Measurements from ENCODE around the gene GPR108.
"Not testable (repeated sequence)": the region's sequence is repeated elsewhere in the genome, so short reads cannot be mapped to it uniquely, and the experiment has no call there.

The GPR108 gene

DNA sequence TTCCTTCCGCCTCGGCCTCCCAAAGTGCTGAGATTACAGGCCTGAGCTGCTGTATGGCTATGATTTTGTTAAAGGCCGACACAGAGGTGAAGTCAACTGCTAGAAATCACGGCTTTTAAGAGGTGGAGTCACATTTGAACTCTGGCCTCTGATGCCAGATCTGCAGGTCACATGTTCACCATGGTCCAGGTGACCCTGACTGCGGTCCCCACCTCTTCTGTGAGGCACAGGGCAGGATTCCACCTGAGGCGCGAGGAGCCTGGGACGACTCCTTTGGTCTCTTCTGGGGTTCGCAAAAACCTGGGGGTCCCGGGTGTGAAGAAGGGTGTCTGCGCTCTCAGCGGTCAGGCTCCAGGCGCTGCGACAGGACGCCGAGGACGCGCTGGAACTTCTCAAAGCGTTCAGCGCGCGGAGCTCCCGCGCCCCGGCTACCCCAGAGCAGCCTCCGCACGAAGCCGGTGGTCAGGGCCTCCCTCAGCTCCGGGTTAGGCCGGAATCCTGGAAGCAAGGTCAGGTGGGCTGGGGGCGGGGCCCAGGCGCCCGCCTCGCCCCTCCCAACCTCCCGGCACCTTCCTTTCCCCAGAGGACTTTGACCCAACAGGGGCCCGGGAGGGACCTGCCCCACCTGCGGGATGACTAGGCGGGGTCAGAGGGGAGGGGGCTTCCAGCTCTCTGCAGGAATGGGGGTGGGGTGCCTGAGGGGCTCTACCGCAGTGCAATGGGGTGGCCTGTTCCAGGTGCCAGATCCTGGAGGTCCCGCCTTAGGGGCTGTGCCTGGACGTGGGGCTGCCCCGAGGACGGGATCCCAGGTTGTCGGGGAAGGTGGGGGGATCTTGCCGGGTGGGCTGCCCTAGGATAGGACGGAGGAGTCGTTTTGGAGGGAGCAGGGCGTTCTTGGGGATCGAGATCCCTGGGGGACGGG lies 15.1 kb upstream of the GPR108 start:
- DNase-seq: no peak
- no peaks in the 10 kb centered on the region for H3K27me3 Mint-ChIP-seq
- H3K36me3 Mint-ChIP-seq: peaks cover 37% of the 10 kb centered on the region
- CTCF ChIA-PET: interaction anchor here (3.7 kb wide), 1 partner anchor 236 kb away, joined by 10 read pairs; no protein-coding TSS in a partner anchor
- H3K27ac Mint-ChIP-seq: peak overlapping the region; percentile 24
- H3K4me1 Mint-ChIP-seq: peaks cover 21% of the 10 kb centered on the region
- H3K4me3 Mint-ChIP-seq: no peak overlapping the region
- H3K9me3 Mint-ChIP-seq: no peaks in the 10 kb centered on the region

GRCh38 chr19:6751189-6751588 lies 13.8 kb upstream of the GPR108 start:
- Mint-ChIP-seq H3K36me3 (peaks cover 40% of the 10 kb centered on the region), H3K27ac (no peak overlapping the region), H3K4me1 (peaks cover 19% of the 10 kb centered on the region), H3K9me3 (no peaks in the 10 kb centered on the region), H3K4me3 (no peak overlapping the region), H3K27me3 (no peaks in the 10 kb centered on the region)
- no peak for DNase-seq
- CTCF ChIA-PET: interaction anchor here (3.7 kb wide), 1 partner anchor 234 kb away, joined by 10 read pairs; no protein-coding TSS in a partner anchor

GRCh38 chr19:6750062-6750461 lies 12.7 kb upstream of the GPR108 start:
- Mint-ChIP-seq H3K4me3 (no peak overlapping the region), H3K27me3 (no peaks in the 10 kb centered on the region), H3K4me1 (peaks cover 18% of the 10 kb centered on the region), H3K36me3 (peaks cover 46% of the 10 kb centered on the region), H3K27ac (no peak overlapping the region), H3K9me3 (no peaks in the 10 kb centered on the region)
- CTCF ChIA-PET: interaction anchor here (0.7 kb wide), 1 partner anchor 117 kb away, joined by 3 read pairs; no protein-coding TSS in a partner anchor
- no peak for DNase-seq

- H3K4me3 Mint-ChIP-seq, DNase-seq, H3K27me3 Mint-ChIP-seq, H3K4me1 Mint-ChIP-seq, H3K9me3 Mint-ChIP-seq, CTCF ChIA-PET: not testable (repeated sequence)
- peaks cover 40% of the 10 kb centered on the region for H3K36me3 Mint-ChIP-seq
- H3K27ac Mint-ChIP-seq: peak overlapping the region; percentile 11
Measured at GRCh38 chr19:6748543-6748942, 11.2 kb upstream of the GPR108 start.

- peaks cover 4% of the 10 kb centered on the region for H3K27me3 Mint-ChIP-seq
- CTCF ChIA-PET: no interaction called here
- no peaks in the 10 kb centered on the region for H3K9me3 Mint-ChIP-seq
Measured at GRCh38 chr19:6745965-6746364, 8.6 kb upstream of the GPR108 start.

DNA sequence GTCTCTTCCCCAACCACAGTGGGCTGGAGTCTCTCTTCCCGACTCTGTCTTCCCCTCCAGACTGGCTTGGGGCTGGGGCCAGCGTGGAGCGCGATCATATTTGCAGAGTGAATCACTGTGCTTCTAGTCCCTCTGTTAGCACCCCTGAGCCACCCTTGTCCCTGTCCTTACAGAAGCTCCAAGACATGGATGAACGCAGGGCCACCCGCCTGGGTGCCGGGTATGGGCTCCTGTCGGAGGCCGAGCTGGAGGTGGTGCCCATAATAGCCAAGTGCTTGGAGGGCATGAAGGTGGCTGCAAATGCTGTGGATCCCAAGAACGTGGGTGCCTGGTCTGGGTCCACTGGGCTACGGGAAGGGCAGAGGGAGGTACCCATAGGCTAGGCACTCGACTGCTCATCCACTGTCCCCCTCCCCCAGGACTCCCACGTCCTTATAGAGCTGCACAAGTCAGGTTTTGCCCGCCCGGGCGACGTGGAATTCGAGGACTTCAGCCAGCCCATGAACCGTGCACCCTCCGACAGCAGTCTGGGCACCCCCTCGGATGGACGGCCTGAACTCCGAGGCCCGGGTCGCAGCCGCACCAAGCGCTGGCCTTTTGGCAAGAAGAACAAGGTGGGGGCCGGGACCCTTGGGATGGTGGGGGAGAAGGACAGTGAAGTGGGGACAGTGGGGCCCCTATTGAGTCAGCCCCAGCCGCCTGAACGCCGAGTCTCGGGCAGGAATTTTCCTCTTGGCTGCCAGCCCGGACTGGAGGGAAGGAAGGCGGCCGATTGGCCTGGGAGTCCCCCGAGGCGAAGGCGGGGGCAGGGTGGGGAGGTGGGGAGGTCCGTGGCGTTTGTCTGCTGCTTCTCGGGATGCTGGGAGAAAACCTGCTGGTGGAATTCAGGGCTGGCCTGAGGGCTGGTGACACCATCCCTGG lies 7.3 kb upstream of the GPR108 start:
- Mint-ChIP-seq H3K4me3 (no peak overlapping the region), H3K27me3 (peaks cover 4% of the 10 kb centered on the region), H3K27ac (no peak overlapping the region), H3K36me3 (peaks cover 28% of the 10 kb centered on the region), H3K9me3 (no peaks in the 10 kb centered on the region), H3K4me1 (peaks cover 13% of the 10 kb centered on the region)
- no peak for DNase-seq
- CTCF ChIA-PET: interaction anchor here (0.8 to 2.2 kb wide), 2 partner anchors 10 to 17 kb away, joined by 3 to 5 read pairs; no protein-coding TSS in a partner anchor

More at GRCh38 chr19:6745965-6746364, 8.6 kb upstream of the GPR108 start:
- no peak overlapping the region for H3K4me3 Mint-ChIP-seq
- no peak overlapping the region for H3K27ac Mint-ChIP-seq
- DNase-seq: no peak
- H3K36me3 Mint-ChIP-seq: peaks cover 31% of the 10 kb centered on the region
- H3K4me1 Mint-ChIP-seq: peaks cover 8% of the 10 kb centered on the region

DNA sequence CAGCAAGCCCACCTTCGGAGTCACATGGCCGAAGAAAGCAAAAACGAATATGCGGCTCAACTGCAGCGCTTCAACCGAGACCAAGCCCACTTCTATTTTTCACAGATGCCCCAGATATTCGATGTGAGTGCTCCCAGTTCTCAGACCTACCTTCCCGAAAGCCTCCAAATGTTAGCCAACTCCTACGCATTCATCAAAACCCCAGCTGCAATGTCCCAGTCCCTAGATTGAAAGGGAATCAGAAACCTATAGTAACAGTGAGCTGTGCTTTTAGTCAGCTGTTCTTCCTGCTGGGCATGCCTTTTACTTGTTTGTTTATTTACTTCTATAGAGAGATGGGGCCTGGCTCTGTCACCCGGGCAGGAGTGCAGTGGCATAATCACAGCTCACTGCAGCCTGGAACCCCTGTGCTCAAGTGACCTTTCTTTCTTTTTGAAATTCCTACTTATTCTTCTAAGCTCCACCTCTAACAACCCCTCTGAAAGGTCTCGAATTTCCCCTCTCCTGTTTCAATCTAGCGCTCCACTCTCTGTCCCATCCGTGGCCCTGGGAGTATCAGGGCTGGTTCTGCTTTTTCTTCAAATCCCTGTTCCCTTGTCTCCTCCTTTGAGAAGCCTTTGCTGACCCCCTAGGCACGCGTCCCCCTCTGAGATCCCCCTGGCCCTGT lies 6.5 kb upstream of the GPR108 start:
- Mint-ChIP-seq H3K9me3 (no peaks in the 10 kb centered on the region), H3K27me3 (peaks cover 4% of the 10 kb centered on the region), H3K36me3 (peaks cover 25% of the 10 kb centered on the region), H3K27ac (no peak overlapping the region), H3K4me1 (peaks cover 19% of the 10 kb centered on the region), H3K4me3 (no peak overlapping the region)
- CTCF ChIA-PET: interaction anchor here (0.8 to 2.2 kb wide), 2 partner anchors 11 to 18 kb away, joined by 3 to 5 read pairs; no protein-coding TSS in a partner anchor
- DNase-seq: no peak

- Mint-ChIP-seq H3K27me3 (peaks cover 4% of the 10 kb centered on the region), H3K36me3 (peaks cover 22% of the 10 kb centered on the region), H3K27ac (no peak overlapping the region), H3K4me1 (peaks cover 27% of the 10 kb centered on the region), H3K9me3 (no peaks in the 10 kb centered on the region), H3K4me3 (no peak overlapping the region)
- CTCF ChIA-PET: interaction anchor here (2.2 kb wide), 1 partner anchor 12 kb away, joined by 5 read pairs; no protein-coding TSS in a partner anchor
- no peak for DNase-seq
Measured at GRCh38 chr19:6743066-6743465, 5.7 kb upstream of the GPR108 start.

- Mint-ChIP-seq H3K36me3 (peaks cover 19% of the 10 kb centered on the region), H3K27ac (no peak overlapping the region), H3K27me3 (peaks cover 7% of the 10 kb centered on the region), H3K9me3 (no peaks in the 10 kb centered on the region), H3K4me1 (peaks cover 38% of the 10 kb centered on the region), H3K4me3 (peak overlapping the region; percentile 98)
- peak; percentile 55 for DNase-seq
- CTCF ChIA-PET: no interaction called here
Measured at GRCh38 chr19:6740589-6741343, 3.4 kb upstream of the GPR108 start.

GRCh38 chr19:6739883-6740588 lies 2.7 kb upstream of the GPR108 start:
- Mint-ChIP-seq H3K4me1 (peaks cover 43% of the 10 kb centered on the region), H3K9me3 (no peaks in the 10 kb centered on the region), H3K36me3 (peaks cover 13% of the 10 kb centered on the region), H3K27ac (peak overlapping the region; percentile 7), H3K27me3 (peaks cover 7% of the 10 kb centered on the region), H3K4me3 (peak overlapping the region; percentile 98)
- DNase-seq: peak; percentile 47
- CTCF ChIA-PET: no interaction called here

- peak within 1 kb of the TSS; percentile 98 for H3K4me3 Mint-ChIP-seq
- H3K36me3 Mint-ChIP-seq: peaks cover 14% of the 10 kb centered on the region
- CTCF ChIA-PET: interaction anchor here (1.3 to 4.3 kb wide), 4 partner anchors 64 to 223 kb away, joined by 3 to 72 read pairs (median 9); no protein-coding TSS in a partner anchor
- peak within 1 kb of the TSS; percentile 98 for H3K27ac Mint-ChIP-seq
- no peaks in the 10 kb centered on the region for H3K9me3 Mint-ChIP-seq
- DNase-seq: peak; percentile 82
- peaks cover 44% of the 10 kb centered on the region for H3K4me1 Mint-ChIP-seq
- H3K27me3 Mint-ChIP-seq: peaks cover 7% of the 10 kb centered on the region
Measured at GRCh38 chr19:6739390-6739882, 2.1 kb upstream of the GPR108 start, which contains the start of gene TRIP10. Gene TRIP10, plus strand, starts transcription at chr19:6739680. Its CDS starts 82 bp downstream, at chr19:6739762.

DNA sequence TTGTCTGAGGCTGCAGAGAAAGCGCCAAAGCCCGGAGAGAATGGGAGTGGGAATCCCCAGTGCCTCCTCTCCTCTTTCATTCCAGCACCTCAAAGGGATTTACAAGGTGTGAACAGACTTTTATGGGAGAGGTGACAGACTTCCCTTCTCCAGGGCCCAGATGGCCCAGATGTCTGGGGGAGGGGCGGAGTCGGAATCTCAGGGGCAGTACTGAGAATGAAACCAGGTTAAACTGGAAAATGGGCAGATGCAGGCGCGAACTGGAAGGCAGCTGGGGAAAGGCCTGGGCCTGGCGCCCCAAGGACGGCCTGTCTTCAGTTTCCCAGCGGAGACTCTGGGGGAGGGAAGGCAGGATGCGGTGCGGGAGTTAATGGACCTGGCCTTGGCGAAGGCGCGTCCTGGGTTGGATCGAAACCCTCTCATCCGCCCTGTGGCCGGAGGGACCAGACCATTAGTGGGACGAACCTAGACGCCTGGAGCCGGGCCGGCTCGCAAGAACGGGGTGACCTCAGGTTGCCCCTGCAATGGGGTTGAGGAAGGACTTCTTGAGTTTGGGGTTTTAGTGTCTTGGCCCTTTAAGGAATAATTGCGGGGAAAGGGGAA lies 1.5 kb upstream of the GPR108 start:
- Mint-ChIP-seq H3K4me1 (peaks cover 44% of the 10 kb centered on the region), H3K27ac (peak overlapping the region; percentile 98), H3K9me3 (no peaks in the 10 kb centered on the region), H3K27me3 (peaks cover 7% of the 10 kb centered on the region), H3K36me3 (peaks cover 11% of the 10 kb centered on the region), H3K4me3 (peak overlapping the region; percentile 98)
- CTCF ChIA-PET: interaction anchor here (1.0 to 4.3 kb wide), 11 partner anchors 30 to 222 kb away, joined by 3 to 72 read pairs (median 4); partner anchors contain the start of gene VAV1
- peak; percentile 59 for DNase-seq
